Measurements from ENCODE around the gene USP7.
A peak's percentile ranks its signal among the peaks of the same experiment; 100 is the strongest.

Gene USP7

GRCh38 chr16:8863594-8864424 lies 99.9 kb downstream of the USP7 start:
- DNase-seq = peak; percentile 21 to 97 (median 86)

GRCh38 chr16:8862309-8863130 lies 101.2 kb downstream of the USP7 start:
- no peak for DNase-seq

GRCh38 chr16:8861563-8862308 lies 102.0 kb downstream of the USP7 start:
- DNase-seq = peak in 8 of 56 donors; percentile 9 to 35 (median 14)

- DNase-seq = no peak
Measured at GRCh38 chr16:8859913-8860881, 103.5 kb downstream of the USP7 start.

GRCh38 chr16:8858994-8859912 lies 104.5 kb downstream of the USP7 start:
- no peak for DNase-seq

- no peak for DNase-seq
Measured at GRCh38 chr16:8855972-8856371, 107.7 kb downstream of the USP7 start.

GRCh38 chr16:8855051-8855786 lies 108.5 kb downstream of the USP7 start:
- DNase-seq = no peak

GRCh38 chr16:8854298-8854948 lies 109.3 kb downstream of the USP7 start:
- DNase-seq = no peak

- DNase-seq = no peak
Measured at GRCh38 chr16:8853611-8854010, 110.1 kb downstream of the USP7 start.

- no peak for DNase-seq
Measured at GRCh38 chr16:8853150-8853549, 110.6 kb downstream of the USP7 start.

- no peak for DNase-seq
Measured at GRCh38 chr16:8852534-8852933, 111.2 kb downstream of the USP7 start.

GRCh38 chr16:8851761-8852403 lies 111.8 kb downstream of the USP7 start:
- DNase-seq = no peak

GRCh38 chr16:8850279-8850885 lies 113.3 kb downstream of the USP7 start:
- no peak for DNase-seq

GRCh38 chr16:8849411-8850011 lies 114.2 kb downstream of the USP7 start:
- no peak for DNase-seq

GRCh38 chr16:8848939-8849391 lies 114.7 kb downstream of the USP7 start:
- DNase-seq = no peak

- no peak for DNase-seq
Measured at GRCh38 chr16:8848231-8848938, 115.3 kb downstream of the USP7 start.
